DND-41 (cell line): ENCODE measurements around the gene COMMD10.

ENCODE experiments used
- ATAC-seq: fragments of 200-7000 bp; cut with Tn5 transposase; 3 replicates; pipeline ENCODE4 v1.9.1; 2021; ENCODE audit warnings: low read depth; ENCODE audit not compliant: insufficient read depth
- DNase-seq: peaks from one replicate; pipeline ENCODE4 v3.0.0-alpha.2; 2020
- H2AFZ ChIP-seq: 2 replicates; pipeline ENCODE4 v1.6.0; 2012; ENCODE audit warnings: low read depth, low read length
- H3K27ac ChIP-seq: 2 replicates; pipeline ENCODE4 v1.5.1; 2012; ENCODE audit warnings: low read length, inconsistent platforms
- H3K27me3 ChIP-seq: fragments of 200-600 bp; sonication (generic); 2 replicates; pipeline ENCODE4 v1.6.0; 2012; ENCODE audit warnings: low read length, mild to moderate bottlenecking, inconsistent platforms; ENCODE audit not compliant: insufficient read depth, poor library complexity
- H3K36me3 ChIP-seq: 2 replicates; pipeline ENCODE4 v1.5.1; 2012; ENCODE audit warnings: low read length, inconsistent platforms; ENCODE audit not compliant: insufficient read depth
- H3K4me1 ChIP-seq: 2 replicates; pipeline ENCODE4 v1.5.1; 2012; ENCODE audit warnings: mild to moderate bottlenecking, low read length; ENCODE audit not compliant: insufficient read depth
- H3K4me2 ChIP-seq: 2 replicates; pipeline ENCODE4 v1.6.0; 2012; ENCODE audit warnings: mild to moderate bottlenecking, moderate library complexity, low read length, inconsistent platforms; ENCODE audit not compliant: insufficient read depth
- H3K4me3 ChIP-seq, 2 experiments: fragments of 200-600 bp in 1 of 2; shearing (Covaris generic) in 1 of 2; 2 replicates each; pipeline ENCODE4 v1.5.1; 2012 to 2016; ENCODE audit warnings: inconsistent platforms in 2 of 2, low read length in 2 of 2, mild to moderate bottlenecking in 2 of 2, low read depth in 1 of 2, moderate library complexity in 1 of 2
- H3K79me2 ChIP-seq: 2 replicates; pipeline ENCODE4 v1.6.0; 2012; ENCODE audit warnings: low read length, inconsistent platforms; ENCODE audit not compliant: insufficient read depth
- H3K9ac ChIP-seq: 2 replicates; pipeline ENCODE4 v1.6.0; 2012; ENCODE audit warnings: low read depth, mild to moderate bottlenecking, inconsistent platforms, low read length, moderate library complexity
- H3K9me3 ChIP-seq: 2 replicates; pipeline ENCODE4 v1.5.1; 2012; ENCODE audit warnings: low read length, moderate library complexity, mild to moderate bottlenecking, inconsistent platforms; ENCODE audit not compliant: insufficient read depth, severe bottlenecking
- H4K20me1 ChIP-seq: 2 replicates; pipeline ENCODE4 v1.6.0; 2012; ENCODE audit warnings: low read length; ENCODE audit not compliant: insufficient read depth
- CTCF ChIP-seq: IDR thresholded peaks from 2 replicates; pipeline ENCODE4 v1.5.1; 2012; ENCODE audit warnings: borderline replicate concordance, low read length, moderate library complexity, mild to moderate bottlenecking; ENCODE audit not compliant: poor library complexity, severe bottlenecking; ENCODE audit errors: extremely low read depth
- EZH2 ChIP-seq: IDR thresholded peaks from 3 replicates; pipeline ENCODE4 v1.6.1; 2012; ENCODE audit warnings: borderline replicate concordance, low read depth, mild to moderate bottlenecking, moderate library complexity, low read length, inconsistent platforms; ENCODE audit not compliant: severe bottlenecking

The COMMD10 gene

DNA sequence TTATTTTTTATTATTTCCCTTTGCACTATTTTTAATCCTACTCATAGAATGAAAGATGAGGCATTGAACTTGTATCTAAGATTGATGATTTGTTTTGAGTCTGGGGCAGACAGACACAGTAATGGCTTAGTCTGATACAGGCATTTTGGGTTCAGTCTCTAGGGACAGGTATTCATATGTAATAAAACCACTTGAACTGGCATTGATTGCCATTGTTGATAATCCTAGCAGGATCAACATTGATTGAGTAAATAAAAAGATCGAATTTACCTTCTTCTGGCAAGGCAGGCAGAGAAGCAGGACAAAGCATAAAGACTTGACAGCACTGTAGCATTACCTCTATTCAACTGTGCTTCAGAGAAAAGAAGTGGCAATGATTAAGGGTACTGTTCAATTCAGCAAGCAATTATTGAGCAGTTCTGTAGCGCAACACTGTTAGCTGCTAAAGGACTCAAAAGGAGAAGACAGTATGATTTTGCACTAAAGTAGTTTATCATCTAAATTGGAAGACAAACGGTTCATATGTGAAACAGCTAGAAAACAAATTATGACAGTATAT, 144.4 kb downstream of the COMMD10 start:
- H3K4me3 ChIP-seq: no peak overlapping the region
- no peak for DNase-seq
- no peak overlapping the region for H3K27ac ChIP-seq
- H2AFZ ChIP-seq: no peak overlapping the region
- no peaks in the 10 kb centered on the region for H4K20me1 ChIP-seq
- no peak for ATAC-seq
- no peaks in the 10 kb centered on the region for H3K36me3 ChIP-seq
- no peak for TF ChIP-seq EZH2
- no peak for TF ChIP-seq CTCF
- H3K27me3 ChIP-seq: no peaks in the 10 kb centered on the region
- no peaks in the 10 kb centered on the region for H3K9me3 ChIP-seq
- no peak overlapping the region for H3K9ac ChIP-seq
- no peaks in the 10 kb centered on the region for H3K79me2 ChIP-seq
- H3K4me2 ChIP-seq: no peak overlapping the region
- no peaks in the 10 kb centered on the region for H3K4me1 ChIP-seq

- Histone ChIP-seq H3K4me2 (no peak overlapping the region), H3K27me3 (no peaks in the 10 kb centered on the region), H3K4me1 (no peaks in the 10 kb centered on the region), H3K4me3 (no peak overlapping the region), H3K79me2 (no peaks in the 10 kb centered on the region), H2AFZ (no peak overlapping the region), H4K20me1 (no peaks in the 10 kb centered on the region), H3K27ac (no peak overlapping the region), H3K9ac (no peak overlapping the region), H3K9me3 (no peaks in the 10 kb centered on the region), H3K36me3 (no peaks in the 10 kb centered on the region)
- ATAC-seq (no peak), DNase-seq (no peak)
- TF ChIP-seq EZH2 (no peak), CTCF (no peak)
Measured at GRCh38 chr5:116231288-116231687, 146.5 kb downstream of the COMMD10 start.

DNA sequence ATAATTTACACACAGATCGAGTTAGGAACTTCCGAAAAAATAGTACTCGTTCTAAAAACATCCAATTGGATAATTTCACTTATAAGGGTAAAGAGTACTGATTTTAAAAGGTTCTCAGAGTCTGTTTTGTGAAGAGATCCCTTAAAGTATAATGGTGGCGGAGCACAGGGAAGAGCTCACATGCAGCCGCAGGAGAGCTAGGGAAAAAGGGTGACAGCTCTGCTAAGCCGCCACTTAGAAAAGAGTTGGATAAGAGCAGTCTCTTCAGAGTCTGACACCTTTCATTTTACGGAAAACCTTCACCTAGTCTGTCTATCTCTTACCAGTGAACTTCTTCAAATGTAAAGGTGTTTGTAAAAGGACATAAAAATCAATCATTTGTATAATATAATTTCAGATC, 149.9 kb downstream of the COMMD10 start:
- Histone ChIP-seq H3K4me3 (no peak overlapping the region), H3K4me2 (no peak overlapping the region)

More for the DNA sequence above, 149.9 kb downstream of the COMMD10 start:
- H3K36me3 ChIP-seq: no peaks in the 10 kb centered on the region
- no peaks in the 10 kb centered on the region for H3K4me1 ChIP-seq
- no peak for TF ChIP-seq CTCF
- no peak for TF ChIP-seq EZH2
- no peak for DNase-seq
- no peaks in the 10 kb centered on the region for H3K27me3 ChIP-seq
- H3K79me2 ChIP-seq: no peaks in the 10 kb centered on the region
- no peaks in the 10 kb centered on the region for H4K20me1 ChIP-seq
- ATAC-seq: no peak
- H3K9ac ChIP-seq: no peak overlapping the region
- no peak overlapping the region for H2AFZ ChIP-seq
- H3K9me3 ChIP-seq: no peaks in the 10 kb centered on the region
- no peak overlapping the region for H3K27ac ChIP-seq
